Activated T-cell treated with anti-CD3 and anti-CD28 coated beads, Interleukin-2, amount 50 U/mL, for 72 hours (primary cell): Measurements from ENCODE around the gene DIPK1B. TPM values are rescaled to one million over a fixed set of nuclear protein-coding genes. Genes with fewer than 3 reads are reported as not detected.
"Not testable (repeated sequence)": the region's sequence is repeated elsewhere in the genome, so short reads cannot be mapped to it uniquely, and the experiment has no call there.

Source experiments
- ATAC-seq, 2 donors: fragments of 150-1000 bp; cut with Tn5 transposase; replicated peaks in 1 of 2; 2 replicates each; pipeline ENCODE4 v1.10.0; 2021; ENCODE audit warnings: moderate library complexity in 2 of 2, mild to moderate bottlenecking in 1 of 2
- DNase-seq, 2 donors: peaks; one replicate each; pipeline ENCODE4 v3.0.0; 2021 to 2022; ENCODE audit warnings: mixed read lengths in 1 of 2
- H3K27ac Mint-ChIP-seq: one replicate; pipeline ENCODE4 v1.8.0; 2022; ENCODE audit warnings: mild to moderate bottlenecking, moderate library complexity, mixed read lengths
- H3K27me3 Mint-ChIP-seq: one replicate; pipeline ENCODE4 v1.8.0; 2022; ENCODE audit warnings: low read depth, mixed read lengths
- H3K36me3 Mint-ChIP-seq, 2 donors: one replicate each; pipeline ENCODE4 v1.8.0; 2022; ENCODE audit warnings: mixed read lengths in 2 of 2, mild to moderate bottlenecking in 1 of 2; ENCODE audit not compliant: insufficient read depth in 2 of 2
- H3K4me1 Mint-ChIP-seq: one replicate; pipeline ENCODE4 v1.8.0; 2022; ENCODE audit warnings: low read depth, mixed read lengths
- H3K4me3 Mint-ChIP-seq, 2 donors: one replicate each; pipeline ENCODE4 v1.8.0; 2022; ENCODE audit warnings: mild to moderate bottlenecking in 2 of 2, mixed read lengths in 2 of 2, moderate library complexity in 2 of 2
- H3K9me3 Mint-ChIP-seq, 2 donors: one replicate each; pipeline ENCODE4 v1.8.0; 2022; ENCODE audit warnings: mixed read lengths in 2 of 2
- total RNA-seq, 2 donors: library from RNA; stranded (reverse); gene quantifications; one replicate each; pipeline ENCODE4 v1.2.3, GENCODE V29; 2022

DIPK1B gene
- total RNA-seq, 2 donors from 2014 or later, result 0.67 to 0.72 TPM

- Mint-ChIP-seq H3K9me3 (peaks cover 0 to 10% of the 10 kb centered on the region in 2 donors), H3K27me3 (peaks cover 9% of the 10 kb centered on the region), H3K36me3 (peaks cover 9 to 11% of the 10 kb centered on the region in 2 donors), H3K4me3 (no peak overlapping the region), H3K27ac (no peak overlapping the region), H3K4me1 (no peaks in the 10 kb centered on the region)
- no peak for DNase-seq
- no peak for ATAC-seq
Observed at GRCh38 chr9:136757751-136758140, 45.4 kb downstream of the DIPK1B start.

- Mint-ChIP-seq H3K4me1 (no peaks in the 10 kb centered on the region), H3K27ac (no peak overlapping the region), H3K9me3 (peaks cover 0 to 10% of the 10 kb centered on the region in 2 donors), H3K4me3 (no peak overlapping the region), H3K27me3 (peaks cover 6% of the 10 kb centered on the region), H3K36me3 (peaks cover 8 to 9% of the 10 kb centered on the region in 2 donors)
- no peak for DNase-seq
- no peak for ATAC-seq
Observed at GRCh38 chr9:136759001-136759400, 46.6 kb downstream of the DIPK1B start.

GRCh38 chr9:136759436-136760325 is 47.3 kb downstream of the DIPK1B start:
- Mint-ChIP-seq H3K27ac (no peak overlapping the region), H3K27me3 (peaks cover 6% of the 10 kb centered on the region), H3K36me3 (peaks cover 8 to 9% of the 10 kb centered on the region in 2 donors), H3K9me3 (peaks cover 0 to 10% of the 10 kb centered on the region in 2 donors), H3K4me1 (no peaks in the 10 kb centered on the region), H3K4me3 (no peak overlapping the region)
- DNase-seq (no peak), ATAC-seq (no peak)

GRCh38 chr9:136760424-136760823 is 48.1 kb downstream of the DIPK1B start:
- H3K4me1 Mint-ChIP-seq, result peaks cover under 1% of the 10 kb centered on the region

GRCh38 chr9:136760834-136761544 is 48.6 kb downstream of the DIPK1B start:
- ATAC-seq (peak in 1 of 2 donors; percentile 44), DNase-seq (peak in 1 of 2 donors; percentile 37)
- H3K36me3 Mint-ChIP-seq, H3K27ac Mint-ChIP-seq, H3K4me1 Mint-ChIP-seq, H3K4me3 Mint-ChIP-seq, H3K9me3 Mint-ChIP-seq, H3K27me3 Mint-ChIP-seq: not testable (repeated sequence)

More at GRCh38 chr9:136760424-136760823, 48.1 kb downstream of the DIPK1B start:
- Mint-ChIP-seq H3K36me3 (peaks cover 7 to 9% of the 10 kb centered on the region in 2 donors), H3K27me3 (peaks cover 6% of the 10 kb centered on the region), H3K27ac (no peak overlapping the region), H3K4me3 (no peak overlapping the region), H3K9me3 (peaks cover 0 to 9% of the 10 kb centered on the region in 2 donors)
- ATAC-seq (no peak), DNase-seq (no peak)

GRCh38 chr9:136761545-136761981 is 49.2 kb downstream of the DIPK1B start:
- Mint-ChIP-seq H3K27me3 (peaks cover 6% of the 10 kb centered on the region), H3K9me3 (no peaks in the 10 kb centered on the region), H3K4me3 (no peak overlapping the region), H3K27ac (no peak overlapping the region), H3K4me1 (peaks cover 12% of the 10 kb centered on the region), H3K36me3 (no peaks in the 10 kb centered on the region)
- DNase-seq, result no peak
- ATAC-seq, result no peak

GRCh38 chr9:136762221-136762691 is 49.9 kb downstream of the DIPK1B start:
- ATAC-seq (no peak), DNase-seq (no peak)
- H3K4me1 Mint-ChIP-seq, result peaks cover 19% of the 10 kb centered on the region
- H3K9me3 Mint-ChIP-seq, result no peaks in the 10 kb centered on the region
- peaks cover 12% of the 10 kb centered on the region for H3K27me3 Mint-ChIP-seq
- H3K36me3 Mint-ChIP-seq, result no peaks in the 10 kb centered on the region
- no peak overlapping the region for H3K27ac Mint-ChIP-seq
- no peak overlapping the region for H3K4me3 Mint-ChIP-seq

- Mint-ChIP-seq H3K27me3 (peaks cover 21% of the 10 kb centered on the region), H3K4me1 (peaks cover 19% of the 10 kb centered on the region), H3K9me3 (no peaks in the 10 kb centered on the region), H3K36me3 (no peaks in the 10 kb centered on the region), H3K27ac (no peak overlapping the region), H3K4me3 (no peak overlapping the region)
- ATAC-seq, result peak; percentile 29 to 51
- peak; percentile 43 to 45 for DNase-seq
Observed at GRCh38 chr9:136762915-136763648, 50.7 kb downstream of the DIPK1B start.

- H3K27me3 Mint-ChIP-seq, result peaks cover 26% of the 10 kb centered on the region
- H3K4me3 Mint-ChIP-seq, result no peak overlapping the region
- no peak overlapping the region for H3K27ac Mint-ChIP-seq
- H3K36me3 Mint-ChIP-seq, result no peaks in the 10 kb centered on the region
- H3K4me1 Mint-ChIP-seq, result peaks cover 19% of the 10 kb centered on the region
- ATAC-seq (no peak), DNase-seq (no peak)
- no peaks in the 10 kb centered on the region for H3K9me3 Mint-ChIP-seq
Observed at GRCh38 chr9:136763649-136764035, 51.3 kb downstream of the DIPK1B start.

GRCh38 chr9:136764301-136764891 is 52.0 kb downstream of the DIPK1B start, which contains the start of gene LCN15:
Gene LCN15 (minus strand): TSS chr9:136764518. CDS start chr9:136764488, 30 bp downstream.
- Mint-ChIP-seq H3K27me3 (peaks cover 27% of the 10 kb centered on the region), H3K9me3 (no peaks in the 10 kb centered on the region), H3K36me3 (no peaks in the 10 kb centered on the region), H3K4me1 (peaks cover 19% of the 10 kb centered on the region), H3K4me3 (no peak within 1 kb of the TSS), H3K27ac (no peak within 1 kb of the TSS)
- DNase-seq (no peak), ATAC-seq (no peak)

GRCh38 chr9:136765041-136765440 is 52.7 kb downstream of the DIPK1B start:
- no peak for DNase-seq
- Mint-ChIP-seq H3K4me1 (peaks cover 23% of the 10 kb centered on the region), H3K27me3 (peaks cover 27% of the 10 kb centered on the region), H3K9me3 (no peaks in the 10 kb centered on the region), H3K36me3 (no peaks in the 10 kb centered on the region), H3K4me3 (no peak overlapping the region), H3K27ac (no peak overlapping the region)
- no peak for ATAC-seq

GRCh38 chr9:136765745-136766409 is 53.5 kb downstream of the DIPK1B start:
- H3K36me3 Mint-ChIP-seq, DNase-seq, H3K9me3 Mint-ChIP-seq: not testable (repeated sequence)
- ATAC-seq, result peak in 1 of 2 donors; percentile 42
- Mint-ChIP-seq H3K27ac (peak overlapping the region; percentile 38), H3K4me1 (peaks cover 24% of the 10 kb centered on the region), H3K27me3 (peaks cover 27% of the 10 kb centered on the region), H3K4me3 (peak overlapping the region; percentile 9 to 55)
